IPS DF 6.9 (cell line): ENCODE measurements around the gene LPCAT2.

ENCODE experiments used
- DNase-seq: peaks from one replicate; pipeline ENCODE4 v3.0.0-alpha.2; 2013; ENCODE audit warnings: low read depth, low spot score
- H3K27ac ChIP-seq: one replicate; pipeline ENCODE4 v1.5.1; 2013; ENCODE audit warnings: low read length, control low read depth
- H3K27me3 ChIP-seq: 2 replicates; pipeline ENCODE4 v1.6.1; 2013; ENCODE audit warnings: mild to moderate bottlenecking, low read length; ENCODE audit not compliant: control insufficient read depth, insufficient read depth
- H3K36me3 ChIP-seq: 2 replicates; pipeline ENCODE4 v1.6.1; 2013; ENCODE audit warnings: low read length; ENCODE audit not compliant: control insufficient read depth, insufficient read depth
- H3K4me1 ChIP-seq: 2 replicates; pipeline ENCODE4 v1.6.1; 2013; ENCODE audit warnings: low read length; ENCODE audit not compliant: control insufficient read depth, insufficient read depth
- H3K4me3 ChIP-seq: 2 replicates; pipeline ENCODE4 v1.5.1; 2013; ENCODE audit warnings: mild to moderate bottlenecking, low read length
- H3K9me3 ChIP-seq: 2 replicates; pipeline ENCODE4 v1.6.1; 2013; ENCODE audit warnings: low read length, inconsistent platforms; ENCODE audit not compliant: control insufficient read depth, insufficient read depth
- WGBS: extraction: QIAGEN DNeasy Blood & Tissue Kit; methylation state at CpG from one replicate; pipeline ENCODE4 v1.1.7; 2013; ENCODE audit warnings: mixed read lengths, missing lambda C conversion rate; ENCODE audit not compliant: insufficient read length, insufficient coverage; 5-methylcytosine and 5-hydroxymethylcytosine counted together

Gene LPCAT2

GRCh38 chr16:55480228-55480655 is 28.6 kb upstream of the LPCAT2 start:
- no peak overlapping the region for H3K27ac ChIP-seq

GRCh38 chr16:55481023-55481422 is 27.8 kb upstream of the LPCAT2 start:
- Histone ChIP-seq H3K27me3 (peaks cover 18% of the 10 kb centered on the region; the same call in 1 of the 2 replicates), H3K36me3 (no peaks in the 10 kb centered on the region), H3K27ac (no peak overlapping the region), H3K9me3 (no peaks in the 10 kb centered on the region), H3K4me3 (no peak overlapping the region), H3K4me1 (0 out of 2 replicates have a peak, but pooled peaks cover 2% of the 10 kb centered on the region)
- no peak for DNase-seq
- WGBS, result no CpG with 5 or more reads among the region's 4 CpGs

More at GRCh38 chr16:55480228-55480655, 28.6 kb upstream of the LPCAT2 start:
- Histone ChIP-seq H3K9me3 (no peaks in the 10 kb centered on the region), H3K36me3 (no peaks in the 10 kb centered on the region), H3K4me3 (peak overlapping the region; percentile 11; the same call in 1 of the 2 replicates), H3K27me3 (peaks cover 18% of the 10 kb centered on the region; the same call in 1 of the 2 replicates), H3K4me1 (0 out of 2 replicates have a peak, but pooled peaks cover 2% of the 10 kb centered on the region)
- DNase-seq, result no peak
- WGBS, result no CpG with 5 or more reads among the region's 25 CpGs

GRCh38 chr16:55482056-55482455 is 26.8 kb upstream of the LPCAT2 start:
- H3K4me3 ChIP-seq, result no peak overlapping the region
- H3K27me3 ChIP-seq, result peaks cover 16% of the 10 kb centered on the region; the same call in 1 of the 2 replicates

GRCh38 chr16:55487048-55487803 is 21.6 kb upstream of the LPCAT2 start:
- Histone ChIP-seq H3K4me1 (no peaks in the 10 kb centered on the region; the same call in 1 of the 2 replicates), H3K4me3 (no peak overlapping the region), H3K36me3 (no peaks in the 10 kb centered on the region; the same call in 1 of the 2 replicates), H3K9me3 (no peaks in the 10 kb centered on the region), H3K27ac (no peak overlapping the region), H3K27me3 (no peaks in the 10 kb centered on the region)
- WGBS, result no CpG with 5 or more reads among the region's 13 CpGs
- DNase-seq, result no peak

More at GRCh38 chr16:55482056-55482455, 26.8 kb upstream of the LPCAT2 start:
- Histone ChIP-seq H3K36me3 (no peaks in the 10 kb centered on the region), H3K4me1 (0 out of 2 replicates have a peak, but pooled peaks cover 2% of the 10 kb centered on the region), H3K27ac (no peak overlapping the region), H3K9me3 (no peaks in the 10 kb centered on the region)
- WGBS, result no CpG with 5 or more reads among the region's 2 CpGs
- DNase-seq, result no peak

GRCh38 chr16:55488306-55488705 is 20.6 kb upstream of the LPCAT2 start:
- Histone ChIP-seq H3K4me3 (no peak overlapping the region), H3K36me3 (no peaks in the 10 kb centered on the region; the same call in 1 of the 2 replicates), H3K9me3 (no peaks in the 10 kb centered on the region), H3K27me3 (no peaks in the 10 kb centered on the region), H3K4me1 (no peaks in the 10 kb centered on the region; the same call in 1 of the 2 replicates), H3K27ac (no peak overlapping the region)
- no peak for DNase-seq
- WGBS, result no CpG with 5 or more reads among the region's 12 CpGs

GRCh38 chr16:55489119-55489955 is 19.5 kb upstream of the LPCAT2 start:
- no peaks in the 10 kb centered on the region; the same call in 1 of the 2 replicates for H3K36me3 ChIP-seq
- no peak for DNase-seq
- H3K27me3 ChIP-seq, result no peaks in the 10 kb centered on the region
- WGBS, result no CpG with 5 or more reads among the region's 14 CpGs
- H3K9me3 ChIP-seq, result no peaks in the 10 kb centered on the region
- no peaks in the 10 kb centered on the region; the same call in 1 of the 2 replicates for H3K4me1 ChIP-seq
- no peak overlapping the region for H3K27ac ChIP-seq
- no peak overlapping the region for H3K4me3 ChIP-seq

- Histone ChIP-seq H3K4me3 (no peak overlapping the region), H3K36me3 (no peaks in the 10 kb centered on the region; the same call in 1 of the 2 replicates), H3K9me3 (no peaks in the 10 kb centered on the region), H3K27me3 (no peaks in the 10 kb centered on the region), H3K4me1 (no peaks in the 10 kb centered on the region; the same call in 1 of the 2 replicates), H3K27ac (no peak overlapping the region)
- DNase-seq, result no peak
- WGBS, result no CpG with 5 or more reads among the region's 2 CpGs
Observed at GRCh38 chr16:55489956-55490265, 19.0 kb upstream of the LPCAT2 start.

GRCh38 chr16:55490301-55490700 is 18.6 kb upstream of the LPCAT2 start:
- Histone ChIP-seq H3K36me3 (no peaks in the 10 kb centered on the region; the same call in 1 of the 2 replicates), H3K4me3 (no peak overlapping the region), H3K4me1 (no peaks in the 10 kb centered on the region; the same call in 1 of the 2 replicates), H3K27ac (no peak overlapping the region), H3K9me3 (no peaks in the 10 kb centered on the region), H3K27me3 (no peaks in the 10 kb centered on the region)
- no peak for DNase-seq
- WGBS, result no CpG with 5 or more reads among the region's 2 CpGs

- Histone ChIP-seq H3K36me3 (no peaks in the 10 kb centered on the region; the same call in 1 of the 2 replicates), H3K4me3 (no peak overlapping the region), H3K27me3 (no peaks in the 10 kb centered on the region), H3K27ac (no peak overlapping the region), H3K9me3 (no peaks in the 10 kb centered on the region), H3K4me1 (no peaks in the 10 kb centered on the region; the same call in 1 of the 2 replicates)
- no peak for DNase-seq
- WGBS, result no CpG with 5 or more reads among the region's 7 CpGs
Observed at GRCh38 chr16:55491691-55492090, 17.2 kb upstream of the LPCAT2 start.

GRCh38 chr16:55492756-55493380 is 16.0 kb upstream of the LPCAT2 start:
- DNase-seq, result no peak
- Histone ChIP-seq H3K4me1 (no peaks in the 10 kb centered on the region; the same call in 1 of the 2 replicates), H3K36me3 (no peaks in the 10 kb centered on the region; the same call in 1 of the 2 replicates), H3K27me3 (no peaks in the 10 kb centered on the region), H3K27ac (no peak overlapping the region), H3K9me3 (no peaks in the 10 kb centered on the region), H3K4me3 (no peak overlapping the region)
- no CpG with 5 or more reads among the region's 10 CpGs for WGBS
